NCI-H2196 treated with DMSO at 0.1 percent for 48 hours (cell line): ENCODE data around the gene ANKRD40.

Source experiments
- DNase-seq: peaks from one replicate; lab custom pipeline; 2025; ENCODE audit not compliant: unreplicated experiment; lab: John Stamatoyannopoulos, UW

The ANKRD40 gene

DNA sequence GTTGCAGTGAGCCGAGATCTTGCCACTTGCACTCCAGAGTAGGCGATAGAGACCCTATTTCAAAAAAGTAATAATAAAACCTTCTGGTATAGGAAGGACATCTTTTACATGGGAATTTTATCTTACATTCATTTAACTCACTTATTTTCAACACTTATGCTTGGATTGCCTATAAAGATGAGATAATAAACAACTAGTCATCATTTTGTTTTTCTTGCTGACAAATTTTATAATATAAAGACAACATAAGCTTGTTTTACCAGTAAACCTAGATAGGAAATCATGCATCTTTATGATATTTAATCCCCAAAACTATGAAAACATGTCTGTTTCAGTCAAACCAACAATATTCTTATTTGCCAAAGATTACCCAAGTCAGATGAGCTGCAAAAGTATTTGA is 56.1 kb downstream of the ANKRD40 start:
- no peak for DNase-seq

DNA sequence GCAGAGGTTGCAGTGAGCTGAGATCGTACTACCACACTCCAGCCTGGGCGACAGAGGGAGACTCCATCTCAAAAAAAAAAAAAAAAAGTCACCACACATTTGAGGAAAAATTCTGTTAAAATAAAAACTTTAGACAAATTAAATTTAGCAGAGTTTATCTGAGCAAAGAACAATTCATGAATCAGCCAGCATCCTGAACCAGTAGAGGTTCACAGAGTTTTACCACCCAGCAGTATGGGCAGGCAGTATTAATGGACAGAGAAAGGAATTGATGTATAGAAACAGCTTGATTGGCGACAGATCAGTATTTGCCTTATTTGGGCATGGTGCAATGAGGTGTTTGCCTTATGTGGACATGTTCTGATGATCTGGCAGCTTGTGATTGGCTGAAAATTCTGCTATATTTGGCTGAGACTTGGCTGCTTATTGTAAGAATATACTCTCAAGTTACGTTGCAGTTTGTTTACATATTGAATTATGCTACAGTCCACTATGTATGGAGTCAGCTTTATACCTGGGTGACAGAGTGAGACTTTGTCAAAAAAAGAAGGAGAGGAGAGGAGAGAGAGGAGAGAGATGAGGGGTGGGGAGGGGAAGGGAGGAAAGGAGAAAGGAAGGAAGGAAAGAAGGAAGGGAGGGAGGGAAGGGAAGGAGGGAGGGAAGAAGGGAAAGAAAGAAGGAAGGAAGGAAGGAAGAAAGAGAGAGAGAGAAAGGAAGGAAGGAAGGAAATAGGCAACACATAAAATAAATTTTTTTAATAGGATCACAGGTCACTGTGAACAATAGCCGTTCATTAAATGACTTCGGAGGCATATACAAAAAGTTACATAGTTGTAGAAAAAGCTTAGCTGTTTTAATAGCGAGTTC is 58.4 kb downstream of the ANKRD40 start:
- DNase-seq: no peak

DNA sequence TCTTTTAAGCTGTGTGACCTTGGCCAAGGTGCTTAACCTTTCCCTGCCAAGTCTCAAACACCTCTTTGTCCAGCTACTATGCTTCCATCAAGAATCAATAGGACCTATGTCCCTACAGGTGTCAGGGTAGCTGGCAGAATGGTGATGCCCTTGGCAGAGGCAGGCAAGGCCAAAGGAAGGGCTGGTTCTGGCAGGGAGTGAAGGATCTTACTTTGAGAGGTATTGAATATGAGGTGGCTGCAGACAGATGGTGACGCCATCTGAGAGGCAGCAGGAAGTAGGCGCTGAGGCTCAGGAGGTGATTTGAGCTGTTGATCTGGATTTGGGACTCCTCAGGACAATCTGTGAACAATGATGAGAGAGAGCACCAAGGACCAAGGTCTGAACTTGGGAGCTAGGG is 60.5 kb downstream of the ANKRD40 start:
- DNase-seq: no peak

DNA sequence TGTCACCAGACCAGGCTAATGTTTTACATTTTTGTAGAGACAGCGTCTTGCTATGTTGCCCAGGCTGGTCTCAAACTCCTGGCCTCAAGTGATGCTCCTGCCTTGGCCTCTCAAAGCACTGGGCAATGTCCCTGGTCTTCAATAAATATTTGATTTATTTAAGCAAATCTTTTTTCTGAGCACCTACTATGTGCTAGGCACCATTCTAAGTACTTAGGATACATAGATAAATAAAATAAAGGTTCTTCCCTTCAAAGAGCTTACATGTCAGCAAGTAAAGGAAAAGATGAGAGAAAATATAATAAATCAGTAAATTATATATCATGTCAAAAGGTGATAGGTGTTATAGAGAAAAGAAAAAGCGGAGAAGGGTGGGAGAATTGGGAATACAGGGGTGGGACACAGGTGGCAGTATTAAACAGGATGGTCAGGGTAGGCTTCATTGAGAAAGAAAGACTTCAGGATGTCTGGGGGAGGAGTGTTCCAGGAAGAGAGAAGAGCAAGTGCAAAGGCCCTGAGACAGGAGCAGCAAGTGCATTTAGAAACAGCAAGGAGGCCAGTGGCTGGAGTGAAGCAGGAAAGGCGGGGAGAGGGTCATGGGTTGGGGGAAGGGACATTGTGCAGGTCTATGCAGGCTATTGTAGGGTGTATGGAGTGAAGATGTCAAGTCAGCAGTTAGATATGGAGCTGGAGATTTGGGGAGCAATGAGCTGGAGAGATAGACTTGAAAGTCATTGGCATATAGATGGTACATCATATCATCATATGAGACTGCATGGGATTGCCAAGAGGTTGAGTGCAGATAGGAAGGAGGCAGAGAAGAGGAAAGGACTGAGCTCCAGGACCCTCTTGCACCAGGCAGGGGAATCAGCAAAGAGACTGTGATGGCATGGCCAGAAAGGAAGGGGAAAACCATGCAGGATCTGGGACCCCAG is 61.7 kb downstream of the ANKRD40 start:
- DNase-seq: no peak
